CD14-positive monocyte (primary cell): ENCODE measurements around the gene OR2B2. TPM values are rescaled to one million over a fixed set of nuclear protein-coding genes. Genes with fewer than 3 reads are reported as not detected.

Source experiments
- DNase-seq, 3 donors: peaks; one replicate each; pipeline ENCODE4 v3.0.0-alpha.2; 2011 to 2022
- H2AFZ ChIP-seq: 2 replicates; pipeline ENCODE4 v1.6.0; 2012; ENCODE audit warnings: mild to moderate bottlenecking, low read depth, low read length, inconsistent platforms; ENCODE audit not compliant: insufficient read depth, poor library complexity, severe bottlenecking
- H3K27ac ChIP-seq, 2 donors: 1 replicate in 1 of 2; 2 replicates in 1 of 2; pipeline ENCODE4 v1.5.1; 2012 to 2013; ENCODE audit warnings: low read length in 2 of 2, control low read depth in 1 of 2, inconsistent platforms in 1 of 2, low read depth in 1 of 2, mild to moderate bottlenecking in 1 of 2
- H3K27me3 ChIP-seq, 2 donors: one replicate each; pipeline versions ENCODE4 v1.6.0 to v1.6.1; 2011 to 2013; ENCODE audit warnings: low read length in 2 of 2; ENCODE audit not compliant: control insufficient read depth in 2 of 2, insufficient read depth in 2 of 2
- H3K36me3 ChIP-seq, 2 donors: replicated peaks in 1 of 2; 1 replicate in 1 of 2; 2 replicates in 1 of 2; pipeline versions ENCODE4 v1.5.1 to v1.6.1; 2012 to 2013; ENCODE audit warnings: low read length in 2 of 2, control low read depth in 1 of 2, inconsistent platforms in 1 of 2, mild to moderate bottlenecking in 1 of 2; ENCODE audit not compliant: insufficient read depth in 2 of 2, control insufficient read depth in 1 of 2
- H3K4me1 ChIP-seq, 2 donors: 1 replicate in 1 of 2; 2 replicates in 1 of 2; pipeline versions ENCODE4 v1.5.1 to v1.6.1; 2012 to 2013; ENCODE audit warnings: low read length in 2 of 2, control low read depth in 1 of 2, inconsistent platforms in 1 of 2, mild to moderate bottlenecking in 1 of 2, moderate library complexity in 1 of 2; ENCODE audit not compliant: insufficient read depth in 2 of 2, control insufficient read depth in 1 of 2
- H3K4me2 ChIP-seq: replicated peaks from 2 replicates; pipeline ENCODE3; 2012; ENCODE audit warnings: low read length, moderate library complexity, mild to moderate bottlenecking; ENCODE audit not compliant: poor library complexity, severe bottlenecking; ENCODE audit errors: extremely low read depth
- H3K4me3 ChIP-seq, 3 experiments: fragments of 200-600 bp in 1 of 3; sonication (generic) in 1 of 3; replicated peaks in 1 of 3; 1 replicate in 2 of 3; 2 replicates in 1 of 3; pipeline ENCODE4 v1.5.1; 2011 to 2013; ENCODE audit warnings: low read length in 3 of 3, mild to moderate bottlenecking in 3 of 3, control low read depth in 2 of 3, low read depth in 2 of 3, inconsistent platforms in 1 of 3, moderate library complexity in 1 of 3
- H3K79me2 ChIP-seq: 2 replicates; pipeline ENCODE4 v1.6.0; 2012; ENCODE audit warnings: mild to moderate bottlenecking, control low read depth, inconsistent platforms, low read length, moderate library complexity; ENCODE audit not compliant: insufficient read depth
- H3K9ac ChIP-seq: 2 replicates; pipeline ENCODE4 v1.6.0; 2017; ENCODE audit warnings: low read length, mild to moderate bottlenecking; ENCODE audit not compliant: insufficient read depth, poor library complexity, severe bottlenecking
- H3K9me3 ChIP-seq, 2 donors: replicated peaks in 1 of 2; 1 replicate in 1 of 2; 2 replicates in 1 of 2; pipeline versions ENCODE4 v1.5.1 to v1.6.1; 2012 to 2013; ENCODE audit warnings: low read length in 2 of 2, control low read depth in 1 of 2; ENCODE audit not compliant: control insufficient read depth in 1 of 2, insufficient read depth in 1 of 2
- H4K20me1 ChIP-seq: 2 replicates; pipeline ENCODE4 v1.6.0; 2012; ENCODE audit warnings: mild to moderate bottlenecking, low read length, control low read depth, moderate library complexity; ENCODE audit not compliant: insufficient read depth
- H3K27ac Mint-ChIP-seq, 7 donors: one replicate each; pipeline ENCODE4 v1.8.0; 2020; ENCODE audit warnings: mild to moderate bottlenecking in 7 of 7, mixed read lengths in 7 of 7, moderate library complexity in 6 of 7, inconsistent platforms in 2 of 7
- H3K27me3 Mint-ChIP-seq, 3 donors: one replicate each; pipeline ENCODE4 v1.8.0; 2021 to 2022; ENCODE audit warnings: low read depth in 3 of 3, mild to moderate bottlenecking in 3 of 3, mixed read lengths in 3 of 3, moderate library complexity in 3 of 3, inconsistent platforms in 1 of 3
- H3K36me3 Mint-ChIP-seq, 2 donors: one replicate each; pipeline ENCODE4 v1.8.0; 2020; ENCODE audit warnings: mixed read lengths in 2 of 2, inconsistent platforms in 1 of 2, mild to moderate bottlenecking in 1 of 2
- H3K4me1 Mint-ChIP-seq: one replicate; pipeline ENCODE4 v1.8.0; 2020; ENCODE audit warnings: mild to moderate bottlenecking, mixed read lengths
- H3K4me3 Mint-ChIP-seq, 2 donors: one replicate each; pipeline ENCODE4 v1.8.0; 2020; ENCODE audit warnings: mild to moderate bottlenecking in 2 of 2, mixed read lengths in 2 of 2, moderate library complexity in 1 of 2
- H3K9me3 Mint-ChIP-seq, 7 donors: one replicate each; pipeline ENCODE4 v1.8.0; 2020 to 2022; ENCODE audit warnings: mixed read lengths in 7 of 7, mild to moderate bottlenecking in 6 of 7, moderate library complexity in 6 of 7, inconsistent platforms in 2 of 7
- CTCF ChIP-seq: fragments of 200-600 bp; IDR thresholded peaks from one replicate; pipeline ENCODE4 v1.8.0; 2022; ENCODE audit warnings: antibody characterized with exemption, mild to moderate bottlenecking
- WGBS: methylation state at CpG from one replicate; pipeline ENCODE4 v1.1.5; 2013; ENCODE audit warnings: missing lambda C conversion rate; ENCODE audit not compliant: insufficient coverage; 5-methylcytosine and 5-hydroxymethylcytosine counted together
- intact Hi-C, 2 donors: fragments of 100-400 bp; cut with micrococcal nuclease; formaldehyde crosslinking; loops; one replicate each; pipeline versions ENCODE4 v1.15.0 to v1.15.1; 2023
- polyA plus RNA-seq, 3 donors: library from polyadenylated mRNA; depleted of rRNA in 1 of 3; unstranded in 2 of 3; stranded (reverse) in 1 of 3; fragments of 300-500 nt in 2 of 3; fragments of >200 nt in 1 of 3; fragmentation: Illumina TruSeq in 2 of 3; gene quantifications; 1 replicate in 2 of 3; 2 replicates in 1 of 3; pipeline ENCODE4 v1.2.3, GENCODE V29; 2012 to 2021

OR2B2 gene
- polyA plus RNA-seq, 3 donors = not detected

GRCh38 chr6:27893836-27894807 lies 18.1 kb downstream of the OR2B2 start:
- no peaks in the 10 kb centered on the region for H4K20me1 ChIP-seq
- no peaks in the 10 kb centered on the region for H3K27me3 ChIP-seq
- H2AFZ ChIP-seq = peak overlapping the region; percentile 79
- peak; percentile 80 to 91 (median 84) for DNase-seq
- H3K9me3 Mint-ChIP-seq = no peaks in the 10 kb centered on the region
- TF ChIP-seq CTCF = no peak
- peak overlapping the region; percentile 84 to 99 (median 85) for H3K4me3 ChIP-seq
- peaks cover 58 to 72% of the 10 kb centered on the region in 2 donors for H3K4me1 ChIP-seq
- H3K4me2 ChIP-seq = peak overlapping the region; percentile 94
- H3K27me3 Mint-ChIP-seq = peaks cover 0 to 3% (median 0%) of the 10 kb centered on the region in 3 donors
- WGBS = under 1% methylated on average over 38 of the region's 48 CpGs
- intact Hi-C loops = loop anchor here (2.0 to 10.0 kb wide), 9 partner anchors 27 to 739 kb away; a partner anchor contains a TSS
- no peak overlapping the region for H3K4me3 Mint-ChIP-seq
- H3K36me3 Mint-ChIP-seq = no peaks in the 10 kb centered on the region
- no peaks in the 10 kb centered on the region for H3K9me3 ChIP-seq
- peak overlapping the region; percentile 51 for H3K9ac ChIP-seq
- H3K4me1 Mint-ChIP-seq = peaks cover 37% of the 10 kb centered on the region
- H3K79me2 ChIP-seq = no peaks in the 10 kb centered on the region
- H3K27ac ChIP-seq = peak overlapping the region; percentile 61 to 75
- H3K27ac Mint-ChIP-seq = peak overlapping the region in 4 of 7 donors; percentile 93 to 98 (median 94)
- H3K36me3 ChIP-seq = no peaks in the 10 kb centered on the region

GRCh38 chr6:27893059-27893835 lies 18.9 kb downstream of the OR2B2 start:
- peak overlapping the region in 4 of 7 donors; percentile 93 to 98 (median 94) for H3K27ac Mint-ChIP-seq
- H4K20me1 ChIP-seq = no peaks in the 10 kb centered on the region
- peak overlapping the region; percentile 66 for H3K9ac ChIP-seq
- no peaks in the 10 kb centered on the region for H3K9me3 Mint-ChIP-seq
- peak; percentile 94 to 97 (median 94) for DNase-seq
- no peaks in the 10 kb centered on the region for H3K79me2 ChIP-seq
- no peaks in the 10 kb centered on the region for H3K36me3 ChIP-seq
- H3K4me2 ChIP-seq = peak overlapping the region; percentile 94
- H3K4me3 Mint-ChIP-seq = no peak overlapping the region
- peak overlapping the region; percentile 79 for H2AFZ ChIP-seq
- peak overlapping the region; percentile 61 to 73 for H3K27ac ChIP-seq
- peaks cover 60 to 75% of the 10 kb centered on the region in 2 donors for H3K4me1 ChIP-seq
- no peaks in the 10 kb centered on the region for H3K36me3 Mint-ChIP-seq
- intact Hi-C loops = loop anchor here (2.0 to 10.0 kb wide), 9 partner anchors 26 to 738 kb away; a partner anchor contains a TSS
- H3K9me3 ChIP-seq = no peaks in the 10 kb centered on the region
- H3K4me3 ChIP-seq = peak overlapping the region; percentile 84 to 99 (median 85)
- WGBS = under 1% methylated on average over 37 of the region's 41 CpGs
- H3K27me3 Mint-ChIP-seq = peaks cover 0 to 3% (median 0%) of the 10 kb centered on the region in 3 donors
- TF ChIP-seq CTCF = no peak
- H3K27me3 ChIP-seq = no peaks in the 10 kb centered on the region
- H3K4me1 Mint-ChIP-seq = peaks cover 39% of the 10 kb centered on the region
